Superior temporal gyrus (tissue), 1 donor: Measurements from ENCODE around the gene TMEM51.
"Not testable (repeated sequence)": the region's sequence is repeated elsewhere in the genome, so short reads cannot be mapped to it uniquely, and the experiment has no call there.

ENCODE experiments used
- DNase-seq: peaks from one replicate; pipeline ENCODE4 v3.0.0-alpha.2; 2016; ENCODE audit errors: extremely low spot score

TMEM51 gene

GRCh38 chr1:15128077-15128476 is 25.5 kb upstream of the TMEM51 start:
- no peak for DNase-seq

GRCh38 chr1:15128520-15129313 is 24.8 kb upstream of the TMEM51 start:
- DNase-seq = peak; percentile 76

- no peak for DNase-seq
These were observed 23.6 kb upstream of the TMEM51 start for GRCh38 chr1:15129944-15130343.

GRCh38 chr1:15130607-15131006 is 22.9 kb upstream of the TMEM51 start:
- DNase-seq = no peak

GRCh38 chr1:15132965-15133364 is 20.6 kb upstream of the TMEM51 start:
- DNase-seq = no peak

GRCh38 chr1:15134285-15134684 is 19.3 kb upstream of the TMEM51 start:
- DNase-seq = no peak

- not testable (repeated sequence) for DNase-seq
These were observed 17.9 kb upstream of the TMEM51 start for GRCh38 chr1:15135604-15136003.

GRCh38 chr1:15137809-15138208 is 15.7 kb upstream of the TMEM51 start:
- no peak for DNase-seq

GRCh38 chr1:15139654-15140350 is 13.7 kb upstream of the TMEM51 start:
- no peak for DNase-seq

GRCh38 chr1:15141935-15142539 is 11.5 kb upstream of the TMEM51 start:
- no peak for DNase-seq

- DNase-seq = no peak
These were observed 8.2 kb upstream of the TMEM51 start for GRCh38 chr1:15145327-15145726.

- no peak for DNase-seq
These were observed 7.3 kb upstream of the TMEM51 start for GRCh38 chr1:15146142-15146680.

- DNase-seq = no peak
These were observed 6.6 kb upstream of the TMEM51 start for GRCh38 chr1:15146971-15147376.

- DNase-seq = no peak
These were observed 5.5 kb upstream of the TMEM51 start for GRCh38 chr1:15148004-15148403.

- DNase-seq = no peak
These were observed 5.1 kb upstream of the TMEM51 start for GRCh38 chr1:15148475-15148874.

GRCh38 chr1:15148941-15149340 is 4.6 kb upstream of the TMEM51 start:
- DNase-seq = no peak

- DNase-seq = no peak
These were observed 3.2 kb upstream of the TMEM51 start for GRCh38 chr1:15150376-15150775.

- no peak for DNase-seq
These were observed 2.2 kb upstream of the TMEM51 start for GRCh38 chr1:15151377-15151806.

GRCh38 chr1:15151871-15152270 is 1.7 kb upstream of the TMEM51 start:
- no peak for DNase-seq

GRCh38 chr1:15152318-15153183 is 996 bp upstream of the TMEM51 start:
- DNase-seq = peak; percentile 85

GRCh38 chr1:15153842-15154479 is 414 bp downstream of the TMEM51 start:
- no peak for DNase-seq
